Neural progenitor cell (in vitro differentiated cells): Measurements from ENCODE around the gene ATP11A. TPM values are rescaled to one million over a fixed set of nuclear protein-coding genes. Genes with fewer than 3 reads are reported as not detected.
A peak's percentile ranks its signal among the peaks of the same experiment; 100 is the strongest.

Experiments
- DNase-seq: peaks from one replicate; pipeline ENCODE4 v3.0.0-alpha.2; 2016; ENCODE audit warnings: low spot score
- H2AFZ ChIP-seq: fragments of 200-600 bp; sonication (generic); replicated peaks from 2 replicates; pipeline ENCODE4 v1.6.1; 2016; ENCODE audit warnings: antibody characterized with exemption
- H3F3A ChIP-seq: fragments of 200-600 bp; sonication (generic); 2 replicates; pipeline ENCODE4 v1.6.1; 2016; ENCODE audit warnings: antibody characterized with exemption, low read depth
- H3K27ac ChIP-seq: fragments of 200-600 bp; sonication (generic); 2 replicates; pipeline ENCODE4 v1.5.1; 2016; ENCODE audit warnings: mild to moderate bottlenecking
- H3K27me3 ChIP-seq: fragments of 200-600 bp; sonication (generic); 2 replicates; pipeline ENCODE4 v1.6.1; 2016; ENCODE audit warnings: mild to moderate bottlenecking, moderate library complexity
- H3K36me3 ChIP-seq: fragments of 200-600 bp; sonication (generic); 2 replicates; pipeline ENCODE4 v1.5.1; 2016
- H3K4me1 ChIP-seq: fragments of 200-600 bp; sonication (generic); 2 replicates; pipeline ENCODE4 v1.6.1; 2016; ENCODE audit warnings: mixed run types
- H3K4me2 ChIP-seq: fragments of 200-600 bp; sonication (generic); 2 replicates; pipeline ENCODE4 v1.6.1; 2016
- H3K4me3 ChIP-seq: fragments of 200-600 bp; sonication (generic); 2 replicates; pipeline ENCODE4 v1.5.1; 2016
- H3K79me2 ChIP-seq: fragments of 200-600 bp; sonication (generic); 2 replicates; pipeline ENCODE4 v1.6.1; 2016; ENCODE audit warnings: low read depth
- H3K9ac ChIP-seq: fragments of 200-600 bp; sonication (generic); 2 replicates; pipeline ENCODE4 v1.6.1; 2016
- H3K9me3 ChIP-seq: fragments of 200-600 bp; sonication (generic); 2 replicates; pipeline ENCODE4 v1.5.1; 2016; ENCODE audit warnings: low read depth
- H4K20me1 ChIP-seq: fragments of 200-600 bp; sonication (generic); 2 replicates; pipeline ENCODE4 v1.6.1; 2016; ENCODE audit warnings: low read depth
- H3K27ac Mint-ChIP-seq: 3 replicates; pipeline ENCODE4 v1.8.0; 2021; ENCODE audit warnings: mixed read lengths
- H3K27me3 Mint-ChIP-seq: 2 replicates; pipeline ENCODE4 v1.8.0; 2022; ENCODE audit warnings: low read depth, mild to moderate bottlenecking, inconsistent platforms, moderate library complexity, mixed read lengths; ENCODE audit not compliant: insufficient read depth
- H3K36me3 Mint-ChIP-seq: 3 replicates; pipeline ENCODE4 v1.8.0; 2021; ENCODE audit warnings: mixed read lengths
- H3K4me1 Mint-ChIP-seq: 3 replicates; pipeline ENCODE4 v1.8.0; 2021; ENCODE audit warnings: mixed read lengths
- H3K4me3 Mint-ChIP-seq: 3 replicates; pipeline ENCODE4 v1.8.0; 2021; ENCODE audit warnings: mild to moderate bottlenecking, moderate library complexity, mixed read lengths
- H3K9me3 Mint-ChIP-seq: 3 replicates; pipeline ENCODE4 v1.8.0; 2020; ENCODE audit warnings: mixed read lengths
- CTCF ChIP-seq: fragments of 200-600 bp; sonication (generic); IDR thresholded peaks from 2 replicates; pipeline ENCODE4 v1.5.1; 2017; ENCODE audit warnings: antibody characterized with exemption, mild to moderate bottlenecking
- EZH2 ChIP-seq: fragments of 200-600 bp; sonication (generic); IDR thresholded peaks from 2 replicates; pipeline ENCODE4 v1.6.1; 2017; ENCODE audit warnings: antibody characterized with exemption, mild to moderate bottlenecking, moderate library complexity
- EZH2phosphoT487 ChIP-seq: fragments of 200-600 bp; sonication (generic); IDR thresholded peaks from 2 replicates; pipeline ENCODE4 v1.6.1; 2017; ENCODE audit warnings: antibody characterized with exemption
- total RNA-seq: library from RNA; depleted of rRNA; stranded (reverse); fragments of >200 nt; gene quantifications from 2 replicates; pipeline ENCODE4 v1.2.3, GENCODE V29; 2015; ENCODE audit warnings: low replicate concordance

Gene ATP11A
- total RNA-seq, 1 donor from 2014 or later = 12.6 TPM

GRCh38 chr13:112741185-112741755, 51.4 kb downstream of the ATP11A start:
- peaks cover 40% of the 10 kb centered on the region for H3K79me2 ChIP-seq
- no peak overlapping the region for H3K9ac ChIP-seq
- H3K36me3 ChIP-seq = no peaks in the 10 kb centered on the region
- no peak for DNase-seq
- Mint-ChIP-seq H3K9me3 (no peaks in the 10 kb centered on the region), H3K36me3 (peaks cover 2% of the 10 kb centered on the region), H3K4me1 (peaks cover 47% of the 10 kb centered on the region), H3K27ac (no peak overlapping the region), H3K4me3 (no peak overlapping the region), H3K27me3 (peaks cover 2% of the 10 kb centered on the region)
- H3K4me2 ChIP-seq = no peak overlapping the region
- H4K20me1 ChIP-seq = peaks cover 54% of the 10 kb centered on the region
- H2AFZ ChIP-seq = no peak overlapping the region
- H3K9me3 ChIP-seq = no peaks in the 10 kb centered on the region
- no peak for TF ChIP-seq EZH2
- TF ChIP-seq CTCF = no peak
- TF ChIP-seq EZH2phosphoT487 = no peak
- no peak overlapping the region for H3K4me3 ChIP-seq
- H3F3A ChIP-seq = no peaks in the 10 kb centered on the region
- H3K27ac ChIP-seq = no peak overlapping the region
- H3K27me3 ChIP-seq = no peaks in the 10 kb centered on the region
- peaks cover 3% of the 10 kb centered on the region for H3K4me1 ChIP-seq

GRCh38 chr13:112741835-112742570, 52.2 kb downstream of the ATP11A start:
- peaks cover 40% of the 10 kb centered on the region for H3K4me1 Mint-ChIP-seq
- H3K9ac ChIP-seq = no peak overlapping the region
- no peak overlapping the region for H3K4me3 Mint-ChIP-seq

GRCh38 chr13:112742583-112742982, 52.7 kb downstream of the ATP11A start:
- Histone ChIP-seq H3K4me1 (peaks cover 3% of the 10 kb centered on the region), H3K9me3 (no peaks in the 10 kb centered on the region), H3K79me2 (peaks cover 34% of the 10 kb centered on the region), H3K4me3 (no peak overlapping the region), H3K27me3 (no peaks in the 10 kb centered on the region), H3F3A (no peaks in the 10 kb centered on the region), H3K4me2 (no peak overlapping the region), H3K27ac (no peak overlapping the region), H3K36me3 (no peaks in the 10 kb centered on the region), H4K20me1 (peaks cover 46% of the 10 kb centered on the region), H3K9ac (no peak overlapping the region), H2AFZ (no peak overlapping the region)
- Mint-ChIP-seq H3K27me3 (no peaks in the 10 kb centered on the region), H3K4me1 (peaks cover 35% of the 10 kb centered on the region), H3K27ac (no peak overlapping the region), H3K36me3 (peaks cover 2% of the 10 kb centered on the region), H3K4me3 (no peak overlapping the region), H3K9me3 (no peaks in the 10 kb centered on the region)
- TF ChIP-seq EZH2phosphoT487 (no peak), EZH2 (no peak), CTCF (no peak)
- no peak for DNase-seq

More at GRCh38 chr13:112741835-112742570, 52.2 kb downstream of the ATP11A start:
- Histone ChIP-seq H3F3A (no peaks in the 10 kb centered on the region), H4K20me1 (peaks cover 48% of the 10 kb centered on the region), H3K9me3 (no peaks in the 10 kb centered on the region), H3K4me1 (peaks cover 3% of the 10 kb centered on the region), H3K4me3 (no peak overlapping the region), H3K36me3 (no peaks in the 10 kb centered on the region), H3K4me2 (no peak overlapping the region), H3K27ac (no peak overlapping the region), H2AFZ (no peak overlapping the region), H3K27me3 (no peaks in the 10 kb centered on the region), H3K79me2 (peaks cover 39% of the 10 kb centered on the region)
- TF ChIP-seq CTCF (no peak), EZH2 (no peak), EZH2phosphoT487 (no peak)
- DNase-seq = no peak
- H3K27me3 Mint-ChIP-seq = peaks cover 2% of the 10 kb centered on the region
- peaks cover 2% of the 10 kb centered on the region for H3K36me3 Mint-ChIP-seq
- H3K27ac Mint-ChIP-seq = peak overlapping the region; percentile 67
- no peaks in the 10 kb centered on the region for H3K9me3 Mint-ChIP-seq
